ENCODE data around the gene CDYL. TPM values are rescaled to one million over a fixed set of nuclear protein-coding genes. Genes with fewer than 3 reads are reported as not detected.

CDYL gene
- total RNA-seq, 5 donors from 2014 or later (not counting 1 experiment from before 2014, with no cell fraction given): 24.7 to 36.8 (median 30.2) TPM

GRCh38 chr6:4896401-4896800, 120.2 kb downstream of the CDYL start:
- H3K27me3 ChIP-seq (replicated peaks in 1 of 2; ENCODE audit: control insufficient read depth in 2 of 2, extremely low read depth in 1 of 2, insufficient read depth in 2 of 2, low read length in 1 of 2): no peaks in the 10 kb centered on the region
- H3K9me3 Mint-ChIP-seq: peaks cover 0 to 8% (median 0%) of the 10 kb centered on the region in 3 donors
- H3K4me3 Mint-ChIP-seq: no peak overlapping the region
- POLR2A ChIA-PET: no interaction called here
- no peak overlapping the region for H3K27ac Mint-ChIP-seq
- DNase-seq (no peak), ATAC-seq (replicated peaks in 1 of 4) (no peak)
- H3K4me1 Mint-ChIP-seq: peaks cover 0 to 12% (median 0%) of the 10 kb centered on the region in 3 donors
- H3K27me3 Mint-ChIP-seq: no peaks in the 10 kb centered on the region
- CTCF ChIA-PET: no interaction called here
- H3K4me3 ChIP-seq (ENCODE audit: control insufficient read depth in 1 of 2, extremely low read depth in 1 of 2, low read length in 1 of 2): no peak overlapping the region
- no peaks in the 10 kb centered on the region for H3K9me3 ChIP-seq
- no peak overlapping the region for H3K27ac ChIP-seq (ENCODE audit: low read length)
- H3K36me3 Mint-ChIP-seq: peaks cover 78% of the 10 kb centered on the region
- H3K36me3 ChIP-seq (ENCODE audit: control insufficient read depth in 2 of 2, extremely low read depth in 1 of 2, insufficient read depth in 1 of 2, low read length in 1 of 2): peaks cover 21 to 29% of the 10 kb centered on the region in 2 donors
- no peaks in the 10 kb centered on the region for H3K4me1 ChIP-seq (ENCODE audit: control insufficient read depth in 1 of 2, extremely low read depth in 1 of 2, insufficient read depth in 2 of 2, low read length in 2 of 2)
- WGBS (ENCODE audit: insufficient coverage): 100% methylated on average over 2 of the region's 8 CpGs

DNA sequence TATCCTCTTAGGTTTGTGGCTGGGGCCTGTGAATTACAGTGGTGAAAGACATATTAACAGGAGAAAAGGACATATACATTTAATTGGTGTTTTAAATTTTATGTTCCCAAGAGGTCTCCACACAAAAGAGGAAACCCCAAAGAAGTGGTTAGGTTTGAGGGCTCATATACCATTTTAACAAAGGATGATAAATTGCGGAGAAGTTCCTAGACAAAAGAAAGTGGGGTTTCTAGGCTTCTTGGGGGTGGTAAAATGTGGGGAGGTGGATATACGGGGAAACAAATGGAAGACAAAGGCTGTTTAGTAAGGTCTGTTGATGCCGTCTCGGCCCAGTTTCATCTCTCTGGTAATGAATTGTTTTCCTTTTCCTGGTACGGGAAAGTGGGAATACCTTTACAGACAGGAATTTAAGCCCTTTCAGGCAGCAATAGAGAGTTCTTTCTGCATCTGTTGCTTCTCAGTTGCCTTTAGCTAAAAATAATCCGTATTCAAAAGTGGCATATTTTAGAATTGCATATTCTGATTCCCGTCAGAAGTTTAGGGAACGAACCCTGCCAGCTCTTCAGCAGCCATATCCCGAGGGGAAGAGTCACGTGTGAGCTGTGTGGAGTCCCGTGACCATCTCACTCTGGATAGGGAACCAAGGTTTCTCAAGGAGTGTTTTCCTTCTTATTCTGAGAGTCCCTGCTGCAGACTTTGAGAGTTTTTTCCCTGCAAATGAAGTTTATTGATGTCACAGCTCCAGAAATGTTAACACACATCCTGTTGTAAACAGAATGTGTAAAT, 123.2 kb downstream of the CDYL start:
- WGBS (ENCODE audit: insufficient coverage): 98% methylated on average over 11 of the region's 11 CpGs
- POLR2A ChIA-PET: no interaction called here

GRCh38 chr6:4901386-4902061, 125.3 kb downstream of the CDYL start:
- POLR2A ChIA-PET: no interaction called here
- DNase-seq (no peak), ATAC-seq (replicated peaks in 1 of 4) (no peak)
- Mint-ChIP-seq H3K36me3 (peaks cover 67% of the 10 kb centered on the region), H3K4me3 (no peak overlapping the region), H3K27me3 (no peaks in the 10 kb centered on the region), H3K4me1 (peaks cover 15 to 23% (median 23%) of the 10 kb centered on the region in 3 donors), H3K27ac (no peak overlapping the region), H3K9me3 (peaks cover 0 to 8% (median 0%) of the 10 kb centered on the region in 3 donors)
- WGBS (ENCODE audit: insufficient coverage): 64% methylated on average over 3 of the region's 8 CpGs
- Histone ChIP-seq H3K27ac (ENCODE audit: low read length) (no peak overlapping the region), H3K4me3 (ENCODE audit: control insufficient read depth in 1 of 2, extremely low read depth in 1 of 2, low read length in 1 of 2) (no peak overlapping the region), H3K27me3 (replicated peaks in 1 of 2; ENCODE audit: control insufficient read depth in 2 of 2, extremely low read depth in 1 of 2, insufficient read depth in 2 of 2, low read length in 1 of 2) (no peaks in the 10 kb centered on the region), H3K9me3 (no peaks in the 10 kb centered on the region), H3K36me3 (ENCODE audit: control insufficient read depth in 2 of 2, extremely low read depth in 1 of 2, insufficient read depth in 1 of 2, low read length in 1 of 2) (peaks cover 5 to 11% of the 10 kb centered on the region in 2 donors), H3K4me1 (ENCODE audit: control insufficient read depth in 1 of 2, extremely low read depth in 1 of 2, insufficient read depth in 2 of 2, low read length in 2 of 2) (peaks cover 6% of the 10 kb centered on the region in 2 experiments)
- CTCF ChIA-PET: no interaction called here

More for the DNA sequence above, 123.2 kb downstream of the CDYL start:
- CTCF ChIA-PET: no interaction called here
- Mint-ChIP-seq H3K27ac (no peak overlapping the region), H3K4me3 (no peak overlapping the region), H3K36me3 (peaks cover 69% of the 10 kb centered on the region), H3K4me1 (peaks cover 5% of the 10 kb centered on the region in 3 donors), H3K27me3 (no peaks in the 10 kb centered on the region), H3K9me3 (peaks cover 0 to 8% (median 0%) of the 10 kb centered on the region in 3 donors)
- Histone ChIP-seq H3K9me3 (no peaks in the 10 kb centered on the region), H3K27ac (ENCODE audit: low read length) (no peak overlapping the region), H3K27me3 (replicated peaks in 1 of 2; ENCODE audit: control insufficient read depth in 2 of 2, extremely low read depth in 1 of 2, insufficient read depth in 2 of 2, low read length in 1 of 2) (no peaks in the 10 kb centered on the region), H3K4me1 (ENCODE audit: control insufficient read depth in 1 of 2, extremely low read depth in 1 of 2, insufficient read depth in 2 of 2, low read length in 2 of 2) (no peaks in the 10 kb centered on the region), H3K36me3 (ENCODE audit: control insufficient read depth in 2 of 2, extremely low read depth in 1 of 2, insufficient read depth in 1 of 2, low read length in 1 of 2) (peaks cover 9 to 14% of the 10 kb centered on the region in 2 donors), H3K4me3 (ENCODE audit: control insufficient read depth in 1 of 2, extremely low read depth in 1 of 2, low read length in 1 of 2) (no peak overlapping the region)
- ATAC-seq (replicated peaks in 1 of 4) (no peak), DNase-seq (no peak)

GRCh38 chr6:4902363-4902762, 126.2 kb downstream of the CDYL start:
- ChIA-PET CTCF (no interaction called here), POLR2A (no interaction called here)
- H3K27me3 ChIP-seq (replicated peaks in 1 of 2; ENCODE audit: control insufficient read depth in 2 of 2, extremely low read depth in 1 of 2, insufficient read depth in 2 of 2, low read length in 1 of 2): no peaks in the 10 kb centered on the region
- Mint-ChIP-seq H3K4me3 (no peak overlapping the region), H3K27me3 (no peaks in the 10 kb centered on the region), H3K4me1 (peaks cover 24 to 32% (median 31%) of the 10 kb centered on the region in 3 donors), H3K36me3 (peaks cover 60% of the 10 kb centered on the region), H3K27ac (no peak overlapping the region), H3K9me3 (peaks cover 0 to 8% (median 0%) of the 10 kb centered on the region in 3 donors)
- H3K4me3 ChIP-seq (ENCODE audit: control insufficient read depth in 1 of 2, extremely low read depth in 1 of 2, low read length in 1 of 2): no peak overlapping the region
- no peak for DNase-seq
- no peak for ATAC-seq (replicated peaks in 1 of 4)
- peaks cover 5 to 11% of the 10 kb centered on the region in 2 donors for H3K36me3 ChIP-seq (ENCODE audit: control insufficient read depth in 2 of 2, extremely low read depth in 1 of 2, insufficient read depth in 1 of 2, low read length in 1 of 2)
- H3K9me3 ChIP-seq: no peaks in the 10 kb centered on the region
- H3K27ac ChIP-seq (ENCODE audit: low read length): no peak overlapping the region
- no CpG with 5 or more reads among the region's 2 CpGs for WGBS (ENCODE audit: insufficient coverage)
- peaks cover 12% of the 10 kb centered on the region in 2 experiments for H3K4me1 ChIP-seq (ENCODE audit: control insufficient read depth in 1 of 2, extremely low read depth in 1 of 2, insufficient read depth in 2 of 2, low read length in 2 of 2)

DNA sequence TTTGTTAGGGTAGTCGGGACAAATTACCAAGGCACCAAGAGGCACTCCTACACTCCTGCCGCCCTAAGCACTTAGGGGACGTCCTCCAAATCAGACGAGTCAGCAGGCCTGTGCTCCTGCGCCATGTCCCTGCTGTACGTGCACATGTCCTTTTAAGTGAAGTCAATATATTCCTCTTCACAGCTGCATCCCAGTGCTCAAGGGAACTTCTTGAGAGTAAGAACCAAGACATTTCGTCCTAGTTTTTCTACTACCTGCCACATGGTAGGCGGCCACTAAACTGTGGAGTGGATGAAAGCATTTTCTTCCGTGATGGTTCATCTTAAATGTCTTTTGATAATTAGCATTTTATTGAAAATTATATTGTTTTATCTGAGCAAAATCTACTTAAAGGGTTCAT, 126.9 kb downstream of the CDYL start:
- POLR2A ChIA-PET: no interaction called here
- no peaks in the 10 kb centered on the region for H3K27me3 Mint-ChIP-seq
- no peak for DNase-seq
- peaks cover 0 to 8% (median 0%) of the 10 kb centered on the region in 3 donors for H3K9me3 Mint-ChIP-seq
- 100% methylated on average over 1 of the region's 9 CpGs for WGBS (ENCODE audit: insufficient coverage)
- H3K4me3 Mint-ChIP-seq: no peak overlapping the region
- Histone ChIP-seq H3K36me3 (ENCODE audit: control insufficient read depth in 2 of 2, extremely low read depth in 1 of 2, insufficient read depth in 1 of 2, low read length in 1 of 2) (peaks cover 1 to 11% of the 10 kb centered on the region in 2 donors), H3K4me1 (ENCODE audit: control insufficient read depth in 1 of 2, extremely low read depth in 1 of 2, insufficient read depth in 2 of 2, low read length in 2 of 2) (peaks cover 20% of the 10 kb centered on the region in 2 experiments), H3K9me3 (no peaks in the 10 kb centered on the region), H3K27ac (ENCODE audit: low read length) (no peak overlapping the region), H3K4me3 (ENCODE audit: control insufficient read depth in 1 of 2, extremely low read depth in 1 of 2, low read length in 1 of 2) (no peak overlapping the region), H3K27me3 (replicated peaks in 1 of 2; ENCODE audit: control insufficient read depth in 2 of 2, extremely low read depth in 1 of 2, insufficient read depth in 2 of 2, low read length in 1 of 2) (no peaks in the 10 kb centered on the region)
- H3K36me3 Mint-ChIP-seq: peaks cover 55% of the 10 kb centered on the region
- H3K27ac Mint-ChIP-seq: no peak overlapping the region
- peaks cover 31 to 39% (median 38%) of the 10 kb centered on the region in 3 donors for H3K4me1 Mint-ChIP-seq
- CTCF ChIA-PET: no interaction called here
- ATAC-seq (replicated peaks in 1 of 4): no peak

DNA sequence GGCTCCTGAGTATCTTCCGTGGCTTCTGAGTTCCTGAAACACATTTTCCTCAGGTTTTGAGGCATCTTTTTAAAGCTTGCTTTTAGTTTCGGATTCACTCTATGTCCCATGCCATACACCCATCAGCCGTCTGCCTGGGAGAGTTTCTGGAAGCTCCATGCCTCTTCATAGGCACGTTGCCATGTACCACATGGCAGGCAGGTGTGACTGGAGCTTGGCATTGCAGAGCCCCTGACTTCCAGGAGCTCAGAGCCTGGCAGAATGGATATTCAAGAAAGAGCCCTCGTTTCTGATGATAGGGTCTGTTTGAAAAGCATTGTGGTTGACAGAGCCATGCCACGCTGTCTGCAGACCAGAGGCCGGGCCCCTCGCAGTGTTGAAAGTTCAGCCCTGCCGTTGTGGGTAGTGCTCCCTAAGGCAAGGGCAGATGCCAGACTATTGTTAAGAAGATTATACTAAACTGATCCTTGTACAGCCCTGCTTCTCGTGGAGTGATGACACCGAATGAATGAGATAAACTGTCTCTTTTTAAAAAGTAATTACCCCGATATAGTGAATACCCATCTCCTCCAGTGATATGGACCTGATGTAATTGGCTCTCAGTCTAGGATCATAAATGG, 127.7 kb downstream of the CDYL start:
- Mint-ChIP-seq H3K4me3 (no peak overlapping the region), H3K27ac (no peak overlapping the region), H3K36me3 (peaks cover 54% of the 10 kb centered on the region), H3K27me3 (no peaks in the 10 kb centered on the region), H3K9me3 (peaks cover 0 to 8% (median 0%) of the 10 kb centered on the region in 3 donors), H3K4me1 (peaks cover 38 to 47% (median 46%) of the 10 kb centered on the region in 3 donors)
- ATAC-seq (replicated peaks in 1 of 4) (no peak), DNase-seq (no peak)
- H3K27ac ChIP-seq (ENCODE audit: low read length): no peak overlapping the region
- H3K4me3 ChIP-seq (ENCODE audit: control insufficient read depth in 1 of 2, extremely low read depth in 1 of 2, low read length in 1 of 2): no peak overlapping the region
- peaks cover 21 to 22% of the 10 kb centered on the region in 2 experiments for H3K4me1 ChIP-seq (ENCODE audit: control insufficient read depth in 1 of 2, extremely low read depth in 1 of 2, insufficient read depth in 2 of 2, low read length in 2 of 2)
- H3K9me3 ChIP-seq: no peaks in the 10 kb centered on the region
- ChIA-PET POLR2A (no interaction called here), CTCF (interaction anchor here in 1 of 2 donors (0.6 kb wide), 1 partner anchor 1405 kb away, joined by 3 read pairs; no protein-coding TSS in a partner anchor)
- 87% methylated on average over 9 of the region's 12 CpGs for WGBS (ENCODE audit: insufficient coverage)
- H3K36me3 ChIP-seq (ENCODE audit: control insufficient read depth in 2 of 2, extremely low read depth in 1 of 2, insufficient read depth in 1 of 2, low read length in 1 of 2): peaks cover 0 to 7% of the 10 kb centered on the region in 2 donors
- no peaks in the 10 kb centered on the region for H3K27me3 ChIP-seq (replicated peaks in 1 of 2; ENCODE audit: control insufficient read depth in 2 of 2, extremely low read depth in 1 of 2, insufficient read depth in 2 of 2, low read length in 1 of 2)
